PC-3 (cell line): Measurements from ENCODE around the gene PRPF6. TPM values are rescaled to one million over a fixed set of nuclear protein-coding genes. Genes with fewer than 3 reads are reported as not detected.

ENCODE experiments used
- ATAC-seq: fragments of 200-7000 bp; cut with Tn5 transposase; 2 replicates; pipeline ENCODE4 v1.9.1; 2020; ENCODE audit warnings: mild to moderate bottlenecking, moderate library complexity
- BruUV-seq: library from RNA; stranded (reverse); fragments of 400-500 nt; replicated peaks from 2 replicates; lab custom pipeline; 2021; lab: Mats Ljungman, UMichigan
- CTCF ChIA-PET: fragments of 300-600 bp; sonication (Branson Sonifier 250); formaldehyde crosslinking; loops from one replicate; lab custom pipeline; 2022; ENCODE audit warnings: antibody characterized with exemption; lab: Charles Lee
- POLR2A ChIA-PET: fragments of 300-600 bp; sonication (Branson Sonifier 250); formaldehyde crosslinking; loops from one replicate; lab custom pipeline; 2022; ENCODE audit warnings: antibody characterized with exemption; ENCODE audit not compliant: unreplicated experiment; lab: Charles Lee
- DNase-seq: peaks from one replicate; pipeline ENCODE4 v3.0.0-alpha.2; 2015
- H2AFZ ChIP-seq: fragments of 300-600 bp; sonication (generic); 2 replicates; pipeline ENCODE4 v1.6.0; 2016; ENCODE audit warnings: antibody characterized with exemption, low read length
- H3F3A ChIP-seq: fragments of 300-600 bp; sonication (generic); one replicate; pipeline ENCODE4 v1.6.0; 2017; ENCODE audit warnings: antibody characterized with exemption, low read length, control low read depth, mild to moderate bottlenecking; ENCODE audit not compliant: unreplicated experiment
- H3K27ac ChIP-seq: fragments of 300-600 bp; sonication (generic); 2 replicates; pipeline ENCODE4 v1.5.1; 2016; ENCODE audit warnings: mild to moderate bottlenecking, low read length
- H3K27me3 ChIP-seq: fragments of 300-600 bp; sonication (generic); 2 replicates; pipeline ENCODE4 v1.6.1; 2016; ENCODE audit warnings: low read length, mixed read lengths
- H3K36me3 ChIP-seq: fragments of 300-600 bp; sonication (generic); 2 replicates; pipeline ENCODE4 v1.6.1; 2016; ENCODE audit warnings: low read depth, mixed run types, low read length, mixed read lengths
- H3K4me1 ChIP-seq: fragments of 300-600 bp; sonication (generic); 2 replicates; pipeline ENCODE4 v1.5.1; 2016; ENCODE audit warnings: low read length; ENCODE audit not compliant: insufficient read depth
- H3K4me2 ChIP-seq: fragments of 300-600 bp; sonication (generic); 2 replicates; pipeline ENCODE4 v1.6.0; 2016; ENCODE audit warnings: low read length
- H3K4me3 ChIP-seq: fragments of 300-600 bp; sonication (generic); 2 replicates; pipeline ENCODE4 v1.5.1; 2016; ENCODE audit warnings: mild to moderate bottlenecking, low read length, mixed read lengths
- H3K79me2 ChIP-seq: fragments of 300-600 bp; sonication (generic); 2 replicates; pipeline ENCODE4 v1.6.1; 2017; ENCODE audit warnings: low read length, mixed read lengths
- H3K9ac ChIP-seq: fragments of 300-600 bp; sonication (generic); 2 replicates; pipeline ENCODE4 v1.6.0; 2016; ENCODE audit warnings: mild to moderate bottlenecking, low read length
- H3K9me2 ChIP-seq: fragments of 300-600 bp; sonication (generic); replicated peaks from 2 replicates; pipeline ENCODE4 v1.6.1; 2016; ENCODE audit warnings: mixed run types, low read length, mixed read lengths
- H3K9me3 ChIP-seq: fragments of 300-600 bp; sonication (generic); 2 replicates; pipeline ENCODE4 v1.6.1; 2016; ENCODE audit warnings: low read length, mixed read lengths
- H4K20me1 ChIP-seq: fragments of 300-600 bp; sonication (generic); 2 replicates; pipeline ENCODE4 v1.6.1; 2016; ENCODE audit warnings: low read length, mixed read lengths
- CTCF ChIP-seq: fragments of 300-600 bp; sonication (generic); conservative IDR thresholded peaks from 2 replicates; pipeline ENCODE4 v1.5.1; 2017; ENCODE audit warnings: antibody characterized with exemption, low read depth, mild to moderate bottlenecking, low read length
- EZH2 ChIP-seq: fragments of 300-600 bp; sonication (generic); IDR thresholded peaks from one replicate; pipeline ENCODE4 v1.6.1; 2017; ENCODE audit warnings: antibody characterized with exemption, mild to moderate bottlenecking, low read length; ENCODE audit not compliant: unreplicated experiment
- EZH2phosphoT487 ChIP-seq: fragments of 300-600 bp; sonication (generic); IDR thresholded peaks from 2 replicates; pipeline ENCODE4 v1.6.1; 2018; ENCODE audit warnings: mild to moderate bottlenecking, antibody characterized with exemption, low read length, borderline replicate concordance
- intact Hi-C: fragments of 100-400 bp; cut with micrococcal nuclease; formaldehyde crosslinking; loops from 2 replicates; pipeline ENCODE4 v1.9.0; 2023
- total RNA-seq: library from RNA; depleted of rRNA; stranded (reverse); fragments of >200 nt; gene quantifications from 2 replicates; pipeline ENCODE4 v1.2.3, GENCODE V29; 2014

PRPF6 gene
- total RNA-seq, 1 experiment from 2014 or later: 67.1 TPM

GRCh38 chr20:64073476-64074183 is 92.7 kb downstream of the PRPF6 start:
- Histone ChIP-seq H3K9me3 (no peaks in the 10 kb centered on the region), H3K4me1 (peaks cover 8% of the 10 kb centered on the region), H3K9ac (no peak overlapping the region), H3F3A (no peaks in the 10 kb centered on the region), H3K4me2 (no peak overlapping the region), H3K36me3 (no peaks in the 10 kb centered on the region), H3K79me2 (peaks cover 10% of the 10 kb centered on the region), H4K20me1 (no peaks in the 10 kb centered on the region), H3K27ac (no peak overlapping the region), H3K4me3 (no peak overlapping the region), H3K9me2 (no peaks in the 10 kb centered on the region), H2AFZ (no peak overlapping the region), H3K27me3 (no peaks in the 10 kb centered on the region)
- ChIA-PET CTCF (no interaction called here), POLR2A (no interaction called here)
- DNase-seq: no peak
- intact Hi-C loops: no loop called here
- no peak for ATAC-seq
- no peak for TF ChIP-seq EZH2phosphoT487
- no peak for TF ChIP-seq CTCF
- no peak for TF ChIP-seq EZH2
- no TSS peak for BruUV-seq

GRCh38 chr20:64074184-64074789 is 93.4 kb downstream of the PRPF6 start:
- intact Hi-C loops: no loop called here
- ATAC-seq (no peak), DNase-seq (no peak)
- no peak overlapping the region for H3K27ac ChIP-seq
- H4K20me1 ChIP-seq: no peaks in the 10 kb centered on the region
- BruUV-seq: no TSS peak
- H3K4me2 ChIP-seq: no peak overlapping the region
- no peaks in the 10 kb centered on the region for H3K36me3 ChIP-seq
- TF ChIP-seq EZH2phosphoT487: no peak
- TF ChIP-seq CTCF: no peak
- no peak for TF ChIP-seq EZH2
- H3F3A ChIP-seq: no peaks in the 10 kb centered on the region
- no peaks in the 10 kb centered on the region for H3K9me2 ChIP-seq
- no peak overlapping the region for H3K4me3 ChIP-seq
- CTCF ChIA-PET: no interaction called here
- POLR2A ChIA-PET: no interaction called here
- no peak overlapping the region for H3K9ac ChIP-seq
- H3K4me1 ChIP-seq: peaks cover 13% of the 10 kb centered on the region
- peaks cover 17% of the 10 kb centered on the region for H3K79me2 ChIP-seq
- H2AFZ ChIP-seq: no peak overlapping the region
- no peaks in the 10 kb centered on the region for H3K9me3 ChIP-seq
- no peaks in the 10 kb centered on the region for H3K27me3 ChIP-seq

- no TSS peak for BruUV-seq
- H3F3A ChIP-seq: no peaks in the 10 kb centered on the region
- H3K4me1 ChIP-seq: peaks cover 13% of the 10 kb centered on the region
- POLR2A ChIA-PET: no interaction called here
- H3K36me3 ChIP-seq: no peaks in the 10 kb centered on the region
- H3K9me2 ChIP-seq: no peaks in the 10 kb centered on the region
- TF ChIP-seq EZH2: no peak
- TF ChIP-seq EZH2phosphoT487: no peak
- no peak for TF ChIP-seq CTCF
- H3K79me2 ChIP-seq: peaks cover 19% of the 10 kb centered on the region
- no peak overlapping the region for H3K27ac ChIP-seq
- no peak for ATAC-seq
- no peaks in the 10 kb centered on the region for H3K27me3 ChIP-seq
- intact Hi-C loops: no loop called here
- H3K4me3 ChIP-seq: no peak overlapping the region
- no peak overlapping the region for H3K4me2 ChIP-seq
- H3K9me3 ChIP-seq: no peaks in the 10 kb centered on the region
- no peaks in the 10 kb centered on the region for H4K20me1 ChIP-seq
- CTCF ChIA-PET: no interaction called here
- no peak overlapping the region for H2AFZ ChIP-seq
- DNase-seq: no peak
- no peak overlapping the region for H3K9ac ChIP-seq
Measured at GRCh38 chr20:64074963-64075362, 94.0 kb downstream of the PRPF6 start.
